CD4-positive, alpha-beta T cell treated with Interleukin-1 beta for 1 hour (primary cell): ENCODE data around the gene C10orf71.

Experiments
- DNase-seq, 2 donors: peaks; one replicate each; pipeline ENCODE4 v3.0.0-alpha.2; 2020 to 2022

The C10orf71 gene

DNA sequence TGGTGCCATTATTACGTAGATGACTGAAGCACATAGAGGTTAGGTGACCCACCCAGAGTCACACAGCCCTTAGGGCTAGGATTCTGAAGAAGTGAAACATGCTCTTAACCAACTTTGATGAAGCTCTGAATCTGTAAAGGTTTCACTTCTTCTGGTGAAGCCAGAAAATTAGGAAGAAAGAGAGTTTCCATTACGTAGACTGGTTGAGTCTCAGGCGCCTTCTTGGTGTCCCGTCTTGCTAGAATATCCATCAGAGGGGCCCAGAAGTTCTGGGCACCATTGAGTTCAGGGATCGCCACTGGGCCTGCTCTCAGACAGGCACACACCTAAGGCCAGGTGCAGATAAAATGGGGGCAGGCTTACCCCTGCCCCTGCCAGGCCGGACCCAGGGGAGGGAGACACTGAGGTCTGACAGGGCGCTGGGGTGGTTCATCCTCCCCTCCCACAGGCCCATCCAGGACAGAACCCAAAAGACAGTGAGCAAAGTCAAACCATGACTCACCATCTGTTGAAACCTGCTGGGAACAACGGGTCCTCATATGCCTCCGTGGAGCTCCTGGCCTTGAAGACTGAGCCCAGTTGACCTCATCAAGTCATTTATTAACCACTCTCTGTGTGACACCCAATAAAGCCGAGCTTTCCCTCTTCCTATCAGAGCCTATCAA is 63.8 kb downstream of the C10orf71 start:
- DNase-seq = peak; percentile 4 to 11

DNA sequence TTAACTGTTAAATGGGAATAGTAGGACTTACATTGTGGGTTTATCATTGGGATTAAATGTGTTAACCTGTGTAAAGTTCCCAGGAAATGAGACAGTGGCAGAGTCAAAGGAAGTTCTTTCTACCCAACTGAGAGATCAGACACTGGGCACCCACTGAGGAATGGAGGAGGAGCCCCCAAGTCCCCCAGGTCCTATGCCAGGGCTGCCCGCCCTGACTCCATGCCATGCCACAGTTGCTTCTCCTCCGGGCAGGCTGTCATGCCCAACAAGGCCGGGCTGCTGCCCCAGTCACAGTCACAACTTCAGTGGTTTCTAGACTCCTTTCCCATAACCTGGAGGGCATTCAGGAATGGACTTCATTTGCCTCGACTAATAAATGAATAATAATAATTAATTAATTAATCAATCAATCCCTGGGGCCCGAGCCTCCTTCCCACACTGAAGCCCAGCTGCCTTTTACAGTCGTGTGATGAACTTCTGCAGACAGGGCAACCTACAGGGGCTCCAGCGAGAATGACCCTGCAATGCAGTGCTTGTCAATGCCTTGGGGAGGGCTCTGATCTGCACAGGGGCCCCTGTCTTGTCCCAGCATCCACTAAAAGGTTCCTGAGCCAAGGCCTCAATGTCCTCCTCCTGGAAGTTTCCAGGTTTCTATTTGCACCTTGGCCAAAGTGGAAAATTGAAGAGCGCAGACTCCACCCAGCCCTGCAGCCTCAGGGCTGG is 64.5 kb downstream of the C10orf71 start:
- no peak for DNase-seq

DNA sequence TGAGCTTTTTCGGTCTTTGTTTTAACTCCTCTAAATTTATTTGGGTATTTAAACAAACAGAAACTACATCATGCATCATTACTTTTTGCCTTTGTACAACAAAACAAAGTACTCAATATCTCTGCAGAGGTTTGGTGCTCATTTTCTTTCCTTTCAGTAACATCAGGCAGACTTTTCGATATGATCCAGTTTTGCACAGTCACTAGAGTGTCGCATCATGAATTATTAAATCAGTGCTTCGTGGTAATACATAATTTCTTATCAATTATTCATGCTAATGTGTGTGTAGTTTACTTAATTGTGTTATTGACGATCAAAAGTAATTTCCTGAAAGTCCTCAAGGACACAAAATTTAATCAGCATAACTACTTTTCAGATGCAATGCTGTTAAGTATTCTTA is 65.1 kb downstream of the C10orf71 start:
- no peak for DNase-seq

DNA sequence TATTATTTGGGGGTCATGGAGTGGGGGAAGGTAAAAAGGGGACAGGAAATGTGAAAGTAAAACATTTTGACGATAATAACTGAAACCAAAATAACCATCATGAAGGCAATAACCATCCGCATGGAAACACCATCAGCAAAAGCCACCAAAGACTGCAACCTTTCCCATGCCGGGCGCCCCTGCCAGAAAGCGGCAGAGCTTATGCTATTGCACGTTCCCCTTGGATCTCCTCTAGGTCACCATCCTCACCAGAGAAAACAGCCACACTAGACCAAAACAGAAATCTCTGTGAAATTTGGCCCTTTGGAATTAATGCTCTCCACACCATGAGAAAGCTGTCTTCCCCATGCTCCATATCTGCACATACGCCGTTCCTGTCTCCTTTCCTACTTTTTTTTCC is 65.8 kb downstream of the C10orf71 start:
- no peak for DNase-seq

DNA sequence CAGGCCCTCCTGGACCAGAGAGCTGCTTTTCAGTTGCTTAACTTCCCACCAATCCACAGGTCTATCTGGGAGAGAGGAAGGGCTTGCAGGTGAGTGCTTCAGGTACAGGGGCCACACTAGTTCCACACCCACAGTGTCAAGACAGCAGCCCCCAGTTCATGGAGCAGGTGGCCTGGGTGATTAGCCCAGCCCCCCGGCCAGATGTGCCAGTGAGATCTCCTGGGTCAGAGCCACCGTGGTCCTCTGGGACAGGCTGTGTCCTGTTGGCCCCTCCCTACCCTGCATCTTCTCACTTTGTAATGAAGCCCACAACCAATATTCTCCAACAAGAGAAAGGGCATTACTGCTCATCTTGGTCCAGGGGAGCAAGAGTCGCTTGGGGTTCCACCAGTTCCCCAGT is 66.3 kb downstream of the C10orf71 start:
- DNase-seq = no peak

DNA sequence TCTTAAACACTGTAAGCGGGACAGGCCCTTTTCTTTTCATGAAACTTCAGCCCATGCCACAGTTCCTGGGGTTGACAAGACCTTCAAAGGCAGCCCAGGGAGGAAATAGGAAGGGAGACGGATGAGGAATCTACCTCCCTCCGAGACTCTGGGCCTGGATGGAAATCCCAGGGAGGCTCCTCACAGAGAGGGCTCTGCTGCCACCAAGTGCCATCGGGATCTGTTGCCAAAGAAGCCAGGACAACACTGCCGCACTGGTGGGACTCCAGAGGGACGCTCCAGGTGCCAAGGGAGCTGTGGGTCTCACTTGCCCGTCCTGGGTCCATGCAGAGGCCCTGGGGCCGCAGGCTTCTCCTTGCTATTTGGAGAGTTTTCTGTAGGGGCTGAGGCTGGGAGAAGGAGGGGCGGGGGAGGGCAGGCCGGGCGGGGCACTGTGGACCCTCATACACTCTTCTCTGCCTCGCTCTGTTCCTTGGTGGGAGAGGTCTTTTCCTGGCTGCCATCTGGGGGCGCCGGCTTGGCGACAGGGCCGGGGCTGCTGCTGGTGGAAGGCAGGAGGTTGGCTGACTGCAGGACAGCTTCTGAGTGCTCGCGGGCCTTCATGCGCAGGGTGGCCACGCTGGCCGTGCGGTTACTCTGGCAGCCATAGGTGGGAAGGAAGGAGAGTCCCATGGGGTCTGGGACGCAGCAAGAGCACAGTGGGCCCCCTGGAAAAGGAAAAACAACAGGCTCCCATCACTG is 66.9 kb downstream of the C10orf71 start:
- DNase-seq = no peak

DNA sequence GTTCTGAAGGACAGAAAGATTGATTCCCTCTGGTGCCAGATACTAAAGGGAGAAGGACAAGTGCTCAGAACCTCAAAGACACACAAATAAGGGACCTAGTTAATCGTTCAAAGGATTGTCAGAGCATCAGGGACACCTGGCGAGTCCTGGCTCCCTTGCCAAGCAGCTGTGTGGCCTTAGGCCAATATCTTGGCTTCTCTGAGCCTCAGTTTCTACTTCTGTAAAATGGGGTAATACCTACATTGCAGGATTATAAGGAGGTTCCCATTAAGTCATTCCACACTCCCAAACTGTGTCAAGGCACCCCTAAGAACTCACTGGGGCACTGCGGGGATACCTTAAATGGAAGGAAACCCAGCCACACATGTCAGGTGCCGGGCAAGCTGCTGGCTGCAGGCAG is 67.5 kb downstream of the C10orf71 start:
- no peak for DNase-seq

DNA sequence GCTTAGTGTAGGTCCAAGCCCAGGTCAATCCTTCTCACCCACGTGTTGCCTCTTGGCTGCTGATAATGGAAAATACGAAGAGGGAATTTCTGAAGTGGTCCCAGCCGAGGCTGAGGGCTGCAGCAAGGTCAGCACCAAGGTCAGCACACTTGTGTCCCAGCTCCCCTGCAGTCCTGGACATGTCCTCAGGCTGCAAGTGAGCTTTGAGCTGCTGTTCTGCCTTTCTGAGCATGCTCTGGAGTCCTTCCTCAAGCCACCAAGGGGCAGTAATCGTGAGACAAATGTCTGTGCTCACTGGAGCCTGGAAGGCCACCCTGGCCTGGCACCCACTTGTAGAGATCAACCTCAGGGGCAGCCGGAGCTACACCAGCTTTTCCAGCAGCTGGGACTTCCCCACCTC is 68.6 kb downstream of the C10orf71 start:
- DNase-seq = no peak

DNA sequence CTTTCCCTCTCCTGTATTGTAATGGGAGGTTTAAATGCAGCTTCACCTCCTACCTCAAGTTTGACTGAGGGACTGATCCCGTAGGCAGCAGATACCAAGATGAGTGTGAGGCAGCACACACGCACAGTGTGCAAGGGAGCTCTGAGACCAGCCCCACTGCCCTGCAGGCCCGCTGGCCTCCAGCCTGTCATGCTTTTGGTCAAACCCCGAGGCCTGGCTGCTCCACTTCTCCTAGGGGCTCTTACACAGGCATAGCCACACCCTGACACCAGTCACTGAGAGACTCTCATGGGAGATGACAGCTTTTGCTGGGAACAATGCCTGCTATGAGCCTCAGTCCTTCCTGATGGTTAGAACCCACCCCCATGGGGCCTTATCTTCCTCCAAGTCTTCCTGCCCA is 69.3 kb downstream of the C10orf71 start:
- no peak for DNase-seq

DNA sequence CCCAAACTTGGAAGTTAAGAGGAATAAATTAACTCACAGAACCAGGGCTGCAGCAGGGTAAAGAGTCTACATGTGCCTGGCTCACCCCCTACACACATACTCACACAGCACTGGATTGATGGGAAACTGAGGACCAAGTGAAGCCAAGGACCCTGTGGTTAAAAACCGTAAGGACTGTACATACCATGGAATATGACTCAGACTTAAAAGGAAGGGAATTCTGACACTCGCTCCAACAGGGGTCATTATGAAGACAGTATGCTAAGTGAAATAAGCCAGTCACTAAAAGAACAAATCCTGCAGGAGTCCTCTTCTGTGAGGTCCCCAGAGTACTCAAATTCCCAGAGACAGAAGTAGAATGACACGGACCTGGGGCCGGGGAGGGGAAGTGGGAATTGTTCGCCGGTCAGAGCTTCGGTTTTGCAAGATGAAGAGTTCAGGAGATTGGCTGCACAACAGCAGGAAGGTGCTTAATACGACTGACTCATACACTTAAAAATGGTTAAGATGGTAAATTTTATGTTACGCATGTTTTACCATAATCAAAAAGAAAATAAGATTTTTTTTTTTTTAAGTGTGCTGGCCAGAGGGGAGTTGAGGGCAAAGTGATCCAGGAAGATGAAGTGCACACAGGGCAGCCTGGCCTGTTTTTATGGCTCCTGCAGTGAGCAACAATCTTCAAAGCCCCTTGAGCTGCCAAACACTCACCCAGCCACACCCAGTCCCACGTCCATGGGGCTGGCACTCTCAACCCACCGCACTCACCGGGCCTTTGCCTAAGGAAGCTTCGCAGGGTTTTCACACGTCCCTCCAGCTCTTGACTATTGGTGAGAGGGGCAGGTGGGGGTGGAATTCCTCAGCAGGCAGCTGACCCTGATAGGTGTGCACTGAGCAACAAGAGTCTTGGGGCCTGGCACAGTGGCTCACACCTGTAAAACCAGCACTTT is 70.5 kb downstream of the C10orf71 start:
- no peak for DNase-seq

DNA sequence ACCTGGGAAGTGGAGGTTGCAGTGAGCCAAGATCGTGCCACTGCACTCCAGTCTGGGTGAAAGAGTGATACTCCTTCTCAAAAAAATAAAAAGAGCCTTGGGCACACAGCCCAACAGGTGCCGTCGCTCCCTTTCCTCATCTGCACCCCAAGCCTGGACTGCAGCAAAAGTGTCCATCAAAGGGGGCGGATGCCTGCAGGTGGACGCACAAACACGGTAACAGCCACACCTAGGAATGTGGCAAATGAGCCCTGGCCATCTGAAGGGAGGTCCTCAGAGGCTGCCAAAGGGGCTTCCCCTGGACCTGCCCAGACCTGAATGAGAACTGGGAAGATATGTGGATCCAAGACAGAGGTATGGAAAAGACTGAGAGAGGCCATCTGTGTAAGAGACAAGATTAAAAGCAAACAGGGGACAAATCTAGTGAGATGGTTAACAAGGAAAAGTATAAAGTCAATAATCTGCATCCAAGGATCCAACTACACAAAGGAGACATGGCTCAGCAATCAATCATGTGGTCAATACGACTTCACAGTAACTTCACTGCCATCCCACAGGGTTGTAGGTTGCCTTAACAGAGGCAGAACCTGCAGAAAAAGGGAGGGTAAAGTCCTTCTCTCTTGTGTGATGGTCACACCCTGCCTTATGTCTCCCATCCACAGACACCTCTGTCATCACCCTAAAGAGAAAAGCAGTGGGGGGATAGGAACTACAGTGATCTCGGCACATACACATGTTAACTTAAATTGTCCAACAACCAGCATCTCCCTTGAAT is 71.5 kb downstream of the C10orf71 start:
- no peak for DNase-seq

DNA sequence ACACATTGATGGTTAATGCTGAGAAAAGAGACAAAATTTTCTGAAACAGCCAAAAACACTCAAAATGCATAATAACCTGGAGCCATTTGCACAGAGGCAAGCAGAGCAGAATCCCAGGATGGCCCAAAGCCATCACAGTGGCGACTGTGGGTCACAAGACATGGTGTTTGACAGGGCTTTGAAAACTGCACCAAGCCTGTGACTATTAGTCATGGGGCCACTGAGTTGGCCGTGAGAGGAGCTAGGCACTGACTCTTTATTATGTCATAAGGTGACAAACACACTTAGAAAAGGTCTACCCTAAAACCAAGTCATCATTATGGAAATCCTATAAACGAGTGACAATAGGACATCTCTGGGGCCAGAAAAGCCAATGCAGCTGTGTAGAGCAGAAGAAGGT is 73.0 kb downstream of the C10orf71 start:
- DNase-seq = no peak

DNA sequence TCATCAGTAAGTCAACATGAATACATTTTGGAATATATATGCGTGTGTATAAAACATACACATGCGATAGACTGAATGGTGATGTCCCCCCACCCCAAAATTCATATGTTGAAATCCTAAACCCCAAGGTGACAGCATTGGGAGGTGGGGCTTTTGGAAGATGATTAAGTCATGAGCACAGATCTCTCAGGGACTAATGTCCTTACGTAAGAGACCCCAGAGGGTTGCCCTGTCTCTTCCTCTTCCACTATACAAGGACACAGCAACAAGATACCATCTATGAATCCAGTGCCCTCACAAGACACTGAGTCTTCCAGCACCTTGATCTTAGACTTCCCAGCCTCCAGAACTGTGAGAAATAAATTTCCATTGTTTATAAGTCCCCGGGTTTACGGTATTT is 74.4 kb downstream of the C10orf71 start:
- no peak for DNase-seq

DNA sequence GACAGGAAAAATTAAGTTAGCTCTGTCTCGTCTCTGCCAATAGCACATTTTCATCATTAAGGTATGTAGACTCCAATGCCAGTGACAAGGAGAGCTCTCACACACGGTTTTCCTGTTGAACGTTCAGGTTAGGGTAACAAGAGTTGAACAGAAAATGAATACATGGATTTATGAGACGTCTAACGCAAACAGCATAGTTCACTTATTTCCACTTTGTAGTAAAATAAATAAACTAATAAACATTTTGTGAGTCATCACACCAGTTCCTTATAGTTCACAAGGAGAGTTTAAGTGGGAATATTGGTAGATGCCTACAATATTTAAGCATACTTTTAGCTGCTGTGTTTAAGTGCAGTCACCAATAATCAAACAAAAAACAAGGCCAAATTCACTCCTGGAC is 75.8 kb downstream of the C10orf71 start:
- no peak for DNase-seq

DNA sequence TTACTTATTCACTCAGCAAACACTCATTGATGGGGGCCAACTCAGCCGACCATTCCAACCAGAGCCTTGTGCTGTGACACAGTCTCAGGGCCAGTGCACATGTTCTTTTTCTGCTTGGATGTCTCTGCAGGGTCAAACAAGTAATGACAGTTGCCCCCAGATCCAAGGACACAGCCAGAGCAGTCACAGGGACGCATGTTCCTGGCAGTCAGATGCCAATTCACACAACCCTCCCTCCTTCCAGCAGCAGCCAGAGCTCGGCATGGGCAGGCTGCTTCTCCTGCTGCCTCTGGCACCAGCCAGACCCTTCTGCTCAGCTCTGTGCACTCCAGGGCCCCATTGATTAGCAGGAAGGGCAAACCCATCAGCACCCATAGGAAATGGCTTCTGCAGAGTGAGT is 76.6 kb downstream of the C10orf71 start:
- no peak for DNase-seq
